HG03439 (cell line): ENCODE data around the gene SMIM35.

Experiments
- ATAC-seq: cut with Tn5 transposase; IDR thresholded peaks from one replicate; pipeline ENCODE4 v1.9.1; 2021; ENCODE audit warnings: mild to moderate bottlenecking, moderate library complexity; ENCODE audit not compliant: unreplicated experiment

The SMIM35 gene

DNA sequence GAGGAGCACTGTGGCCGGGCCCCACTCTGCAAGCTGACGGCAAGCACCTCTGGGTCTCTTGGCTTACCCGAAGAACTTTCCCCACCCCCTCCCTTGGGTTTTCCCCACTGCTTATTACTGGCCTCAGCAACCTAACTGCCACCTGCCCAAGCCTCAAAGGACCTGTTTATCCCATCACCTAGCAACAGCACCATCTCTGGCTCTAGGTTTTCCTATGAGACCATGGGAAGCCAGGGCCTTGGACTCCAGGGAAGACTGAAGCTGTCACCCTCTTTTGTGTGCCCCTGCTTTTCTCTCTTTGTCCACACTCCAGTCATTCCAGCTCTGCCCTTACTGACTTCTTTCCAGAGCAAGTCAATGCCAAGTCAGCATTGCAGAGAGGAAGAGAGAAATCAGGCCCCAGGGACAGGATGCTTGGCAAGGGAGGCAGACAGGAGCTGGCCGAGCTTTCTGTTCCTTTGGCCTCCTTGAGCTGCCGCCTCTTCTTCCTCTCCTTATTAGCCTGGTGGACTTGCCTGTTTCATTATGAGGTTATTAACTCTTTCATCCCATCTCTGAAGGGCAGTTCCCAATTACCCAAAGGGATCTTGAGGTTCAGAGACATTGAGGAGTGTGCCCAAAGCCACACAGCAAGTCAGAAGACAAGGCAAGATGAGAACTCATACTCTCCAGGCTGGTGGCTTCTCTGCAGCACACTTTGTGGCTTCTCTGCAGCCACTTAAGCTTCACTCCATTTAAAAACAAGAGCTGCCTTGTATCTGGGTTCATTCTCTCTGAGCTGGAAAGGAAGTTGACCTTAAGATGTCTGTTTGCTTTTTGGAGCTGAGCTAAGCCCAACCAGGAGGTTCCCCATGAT, at the start of gene SMIM35:
Gene SMIM35 (minus strand): TSS at position 51 of the 856 bp plus-strand sequence. CDS start 206 bp downstream, outside the sequence.
- ATAC-seq = no peak

DNA sequence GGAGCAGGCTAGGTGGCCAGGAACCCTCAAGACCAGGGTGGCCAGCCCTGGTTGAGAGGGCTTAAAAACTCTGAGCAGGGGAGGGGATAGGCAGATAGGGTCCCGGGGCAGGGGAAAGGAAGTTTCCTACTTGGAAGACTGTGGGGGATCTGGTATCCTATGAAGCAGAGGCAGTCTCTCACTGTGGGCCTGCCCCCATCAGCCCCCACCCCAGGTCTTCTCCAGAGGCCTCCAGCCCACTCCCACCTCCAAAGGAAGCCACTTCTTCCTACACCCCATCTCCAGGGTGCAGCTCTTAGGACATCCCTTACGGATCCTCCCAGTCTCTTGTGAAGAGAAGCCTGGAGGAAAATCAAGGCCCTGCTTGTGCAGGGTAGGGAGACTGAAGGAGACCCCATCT, 49.6 kb upstream of the SMIM35 start:
- ATAC-seq = no peak

DNA sequence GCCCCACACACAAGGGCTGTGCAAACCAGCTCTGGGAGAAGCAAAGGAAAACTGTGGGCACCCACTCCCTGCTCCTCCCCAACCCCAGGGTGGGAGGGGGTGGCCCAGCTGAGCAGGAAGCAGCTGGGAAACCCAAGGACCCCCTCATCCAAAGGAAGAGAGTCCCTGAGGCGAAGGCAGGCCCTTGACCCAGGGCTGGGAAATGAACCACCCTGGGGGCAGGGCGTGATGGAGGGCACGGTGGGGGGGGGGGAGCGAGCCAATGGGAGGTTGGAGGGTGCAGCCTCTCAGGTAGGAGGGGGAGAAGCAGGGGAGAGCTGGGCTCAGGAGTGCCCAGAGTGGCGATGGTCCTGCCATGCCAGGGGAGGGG, 49.0 kb upstream of the SMIM35 start:
- no peak for ATAC-seq

DNA sequence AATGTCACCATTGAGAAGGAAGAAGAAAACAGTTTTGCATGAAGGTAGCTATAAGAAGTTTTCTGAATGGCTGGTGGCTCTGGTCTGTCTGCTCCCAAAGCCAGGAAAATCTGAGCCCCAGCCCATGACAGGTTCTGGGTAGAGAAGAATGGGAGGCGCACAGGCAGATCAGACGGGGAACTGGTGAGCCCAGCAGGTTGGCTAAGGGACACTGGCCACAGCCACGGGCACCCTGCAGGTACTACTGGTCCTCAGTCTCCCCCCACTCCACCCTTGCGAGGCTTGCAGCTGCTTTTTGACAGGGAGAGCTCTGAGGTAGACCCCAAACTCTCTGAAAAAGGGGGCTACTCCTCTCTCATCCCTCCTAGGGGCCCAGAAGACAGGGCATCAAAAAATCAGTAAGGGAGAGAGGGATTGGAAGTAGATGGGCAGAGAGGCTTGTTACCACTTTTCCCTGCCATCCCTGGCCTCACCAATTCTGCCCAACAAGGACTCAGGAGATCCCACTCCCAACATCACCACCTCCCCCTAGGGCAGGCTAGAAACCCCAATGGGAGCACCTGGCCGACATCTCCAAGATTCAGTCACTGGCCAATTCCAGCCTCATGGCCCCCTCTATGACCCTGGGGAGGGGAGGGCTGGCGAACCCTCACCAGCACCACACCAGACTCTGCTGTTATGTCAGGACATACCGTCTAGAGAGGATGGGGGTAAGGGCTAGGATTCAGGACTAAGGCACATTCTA, 48.5 kb upstream of the SMIM35 start:
- ATAC-seq = no peak

DNA sequence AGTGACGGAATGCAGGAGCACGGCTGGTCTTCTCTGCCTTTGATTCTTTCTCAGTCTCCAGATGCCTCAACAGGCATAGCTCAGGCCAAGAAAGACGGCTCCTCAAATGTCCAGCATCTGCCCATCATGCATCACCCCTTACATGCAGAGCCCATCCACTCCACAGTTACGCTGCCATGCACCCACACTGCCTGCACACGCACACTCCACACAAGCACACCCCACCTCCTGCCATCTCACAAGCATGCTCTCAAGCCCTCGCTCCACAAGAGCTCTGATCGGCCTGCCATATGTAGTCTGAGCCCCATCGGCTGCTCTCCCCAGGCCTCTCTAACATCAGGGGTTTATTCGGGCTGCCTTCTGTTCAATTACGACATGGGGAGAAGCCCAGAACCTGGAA, 47.1 kb upstream of the SMIM35 start:
- no peak for ATAC-seq

DNA sequence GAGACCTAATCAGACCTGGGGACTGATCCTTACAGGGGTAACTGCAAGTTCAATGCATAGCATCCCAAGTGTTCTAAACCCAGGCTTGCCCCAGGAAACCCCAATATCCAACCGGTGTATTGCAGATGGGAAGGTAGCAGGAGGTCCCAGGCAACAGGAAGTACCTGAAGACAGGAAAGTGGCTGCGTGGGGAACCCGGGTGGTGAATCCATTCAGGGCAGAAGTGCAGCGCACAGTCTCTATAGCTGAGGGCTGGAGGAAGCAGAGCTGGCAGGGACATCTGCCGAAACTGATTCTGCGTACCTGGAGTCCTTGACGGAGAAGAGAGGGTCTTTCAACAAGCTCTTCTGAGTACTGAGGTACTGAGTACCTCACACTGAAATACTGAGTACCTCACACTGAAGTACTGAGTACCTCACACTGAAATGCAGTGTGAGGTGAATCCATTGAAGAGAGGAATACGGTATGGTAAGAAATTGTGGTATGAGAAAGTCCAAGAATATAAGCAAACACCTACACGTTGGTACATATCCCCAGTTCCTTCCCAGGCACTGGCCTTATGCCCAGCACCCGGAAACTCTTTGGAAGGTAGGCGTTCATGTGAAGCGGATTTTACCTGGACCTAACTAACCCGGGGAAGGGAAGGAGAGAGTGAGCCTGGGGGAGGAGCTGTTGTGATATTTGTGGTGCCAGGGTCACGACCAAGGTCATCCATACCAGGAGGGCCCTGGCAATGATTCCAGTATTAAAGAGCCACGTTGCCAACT, 45.8 kb upstream of the SMIM35 start:
- ATAC-seq = no peak

DNA sequence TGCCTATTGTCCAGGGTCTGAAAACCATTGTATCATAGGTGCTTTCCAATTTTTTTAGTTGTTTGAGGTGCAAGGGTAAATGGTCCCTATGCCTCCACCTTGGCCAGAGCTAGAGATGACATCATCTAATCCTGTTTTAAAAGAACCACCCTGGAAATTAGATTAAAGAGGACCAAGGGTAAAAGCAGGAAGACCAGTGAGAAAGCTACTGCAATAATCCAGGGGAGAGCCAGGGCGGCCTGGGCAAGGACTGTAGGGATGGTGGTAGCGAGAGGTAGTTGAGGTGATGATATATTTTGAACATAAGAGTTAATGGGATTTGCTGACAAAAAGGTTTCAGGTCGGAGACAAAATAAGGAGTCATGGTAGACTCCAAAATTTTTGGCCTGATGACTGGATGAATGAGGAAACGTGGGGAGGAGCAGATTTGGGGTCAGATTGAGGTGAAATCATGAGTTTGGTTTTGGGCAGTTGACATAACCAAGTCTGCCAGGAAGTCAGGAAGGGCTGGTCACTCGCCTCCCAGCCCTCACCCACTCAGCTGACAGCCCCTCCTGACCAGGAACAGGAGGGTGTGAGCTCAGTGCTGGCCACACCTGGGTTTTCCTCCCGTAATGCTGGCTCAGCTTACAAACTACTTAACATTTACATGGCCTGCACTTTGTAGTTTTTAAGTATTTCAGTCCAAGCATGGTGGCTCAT, 42.9 kb upstream of the SMIM35 start:
- no peak for ATAC-seq

DNA sequence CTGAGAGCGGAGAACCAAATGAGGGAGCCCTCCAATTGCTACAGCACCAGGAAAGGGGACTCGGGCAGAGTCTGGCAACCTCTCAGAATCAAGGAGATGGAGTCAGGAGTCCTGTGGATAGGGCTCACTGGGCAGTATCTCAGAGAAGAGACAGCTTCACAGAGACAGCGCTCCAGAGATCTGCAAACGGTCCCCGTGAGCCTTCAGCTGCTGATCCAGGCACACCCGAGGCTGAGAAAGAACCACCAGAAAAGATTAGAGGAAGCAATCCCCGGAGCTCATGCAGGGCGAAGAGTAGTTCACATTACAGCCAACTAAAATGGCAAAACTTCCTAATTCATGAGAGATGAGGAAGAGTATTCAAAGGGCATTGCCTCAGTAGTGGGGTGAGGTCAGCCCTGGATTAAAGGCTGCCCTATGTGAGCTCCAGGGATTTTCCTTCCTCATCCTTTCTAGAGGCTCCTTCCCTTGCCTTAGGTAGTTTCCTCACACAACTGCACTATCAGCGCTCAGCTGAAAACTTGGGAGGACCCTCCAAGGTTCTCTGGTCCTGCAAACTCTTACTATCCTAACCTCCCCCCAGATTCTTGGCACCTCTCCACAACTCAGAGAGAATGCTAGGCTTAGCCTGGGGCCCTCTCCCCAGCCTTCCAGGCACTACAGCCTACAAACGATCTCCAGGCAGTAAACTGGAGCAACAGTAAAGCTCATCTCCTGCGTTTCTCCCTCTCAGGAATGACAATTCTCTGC, 42.1 kb upstream of the SMIM35 start:
- no peak for ATAC-seq

DNA sequence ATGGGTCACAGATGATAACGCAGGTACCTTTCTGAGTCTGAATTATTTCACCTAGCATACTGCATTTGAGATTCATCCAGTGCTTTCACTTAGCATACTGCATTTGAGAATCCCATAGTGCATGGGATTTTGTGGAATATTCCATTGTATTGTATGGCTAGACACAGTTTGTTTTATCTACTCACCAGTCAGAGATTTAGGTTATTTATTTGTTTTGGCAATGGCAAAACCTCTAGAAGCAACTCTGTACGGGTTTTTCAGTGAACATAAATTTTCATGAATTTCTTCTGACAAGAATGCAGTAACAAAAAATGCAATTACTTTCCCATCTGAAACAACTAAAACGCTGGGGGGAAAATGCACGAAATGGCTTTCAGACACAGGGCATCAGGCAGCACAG, 41.5 kb upstream of the SMIM35 start:
- ATAC-seq = no peak

DNA sequence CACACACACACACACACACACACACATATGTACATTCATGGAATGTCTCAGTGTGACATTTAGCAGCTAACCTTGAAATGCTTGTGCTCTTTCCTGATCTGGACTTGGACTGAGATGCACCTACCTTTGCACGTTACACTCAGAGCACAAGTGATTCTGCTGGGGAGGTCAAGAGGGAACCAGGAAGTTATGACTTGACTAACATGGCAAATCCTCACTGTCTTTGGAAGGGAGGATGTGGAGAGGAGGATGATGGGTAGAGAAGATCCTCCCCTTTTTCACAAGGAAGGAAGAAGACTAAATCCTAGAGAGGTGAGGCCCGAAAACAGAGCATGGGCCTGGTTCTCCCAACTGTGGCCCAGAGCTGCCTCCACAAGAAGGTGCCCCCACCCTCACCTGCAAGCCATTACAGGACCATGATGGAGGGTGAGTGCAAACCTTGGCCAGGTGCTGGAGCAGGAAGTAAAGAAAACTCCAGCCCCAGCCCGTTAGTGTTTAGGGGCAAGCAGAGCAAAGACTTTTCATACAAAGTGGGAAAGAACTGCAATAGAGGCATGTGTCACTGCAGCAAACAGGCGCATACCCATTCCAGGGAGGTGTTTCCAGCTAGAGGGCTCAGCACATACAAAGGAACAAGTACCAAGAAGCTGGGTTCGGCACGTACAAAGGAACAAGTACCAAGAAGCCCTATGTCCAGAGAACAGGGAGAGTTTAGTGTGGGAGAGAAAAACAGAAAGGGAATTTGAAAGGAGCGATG, 39.5 kb upstream of the SMIM35 start:
- no peak for ATAC-seq

DNA sequence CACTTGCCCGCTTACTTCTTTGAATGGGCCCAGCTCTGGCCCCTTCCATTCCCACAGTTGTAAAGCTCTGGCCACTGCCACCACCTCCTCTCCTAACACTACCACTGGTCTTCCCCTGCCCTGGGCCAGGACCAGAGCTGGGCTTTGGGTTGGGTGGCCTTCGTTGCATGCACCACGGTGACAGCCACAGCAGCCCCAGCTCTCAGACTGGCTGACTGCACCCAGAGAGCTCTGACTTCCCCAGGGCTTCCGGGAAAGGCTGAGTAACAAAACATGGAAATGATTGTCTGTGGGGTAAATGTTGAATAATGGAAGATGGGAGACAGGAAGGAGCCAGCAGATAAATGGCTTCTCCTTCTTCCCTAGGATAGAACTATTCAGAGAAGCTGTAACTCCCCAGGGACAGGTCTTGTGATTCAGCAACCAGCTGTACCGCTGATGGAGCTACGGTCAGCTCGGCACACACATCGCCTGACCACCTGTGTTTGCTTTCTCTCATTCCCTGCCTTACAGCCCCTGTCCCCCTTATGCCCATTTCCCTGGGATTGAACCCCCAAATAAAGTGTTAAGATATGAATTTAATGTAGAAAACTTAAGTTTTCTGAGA, 38.3 kb upstream of the SMIM35 start:
- ATAC-seq = no peak

DNA sequence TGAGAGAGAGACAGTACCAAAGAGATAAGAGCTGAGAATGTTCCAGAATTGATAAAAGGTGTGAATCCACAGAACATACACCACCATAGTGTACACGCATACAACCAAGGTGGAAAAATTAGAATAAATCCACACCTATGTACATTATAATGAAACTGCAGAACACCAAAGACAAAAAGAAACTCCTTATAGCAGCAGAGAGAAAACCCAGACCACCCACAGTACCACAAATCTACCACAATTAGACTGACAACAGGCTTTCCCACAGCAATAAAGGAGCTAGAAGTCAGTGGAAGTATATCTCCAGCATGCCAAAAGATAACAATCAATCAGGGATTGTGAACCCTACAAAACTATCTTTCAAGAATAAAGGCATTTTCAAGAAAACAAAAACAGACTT, 34.0 kb upstream of the SMIM35 start:
- no peak for ATAC-seq

DNA sequence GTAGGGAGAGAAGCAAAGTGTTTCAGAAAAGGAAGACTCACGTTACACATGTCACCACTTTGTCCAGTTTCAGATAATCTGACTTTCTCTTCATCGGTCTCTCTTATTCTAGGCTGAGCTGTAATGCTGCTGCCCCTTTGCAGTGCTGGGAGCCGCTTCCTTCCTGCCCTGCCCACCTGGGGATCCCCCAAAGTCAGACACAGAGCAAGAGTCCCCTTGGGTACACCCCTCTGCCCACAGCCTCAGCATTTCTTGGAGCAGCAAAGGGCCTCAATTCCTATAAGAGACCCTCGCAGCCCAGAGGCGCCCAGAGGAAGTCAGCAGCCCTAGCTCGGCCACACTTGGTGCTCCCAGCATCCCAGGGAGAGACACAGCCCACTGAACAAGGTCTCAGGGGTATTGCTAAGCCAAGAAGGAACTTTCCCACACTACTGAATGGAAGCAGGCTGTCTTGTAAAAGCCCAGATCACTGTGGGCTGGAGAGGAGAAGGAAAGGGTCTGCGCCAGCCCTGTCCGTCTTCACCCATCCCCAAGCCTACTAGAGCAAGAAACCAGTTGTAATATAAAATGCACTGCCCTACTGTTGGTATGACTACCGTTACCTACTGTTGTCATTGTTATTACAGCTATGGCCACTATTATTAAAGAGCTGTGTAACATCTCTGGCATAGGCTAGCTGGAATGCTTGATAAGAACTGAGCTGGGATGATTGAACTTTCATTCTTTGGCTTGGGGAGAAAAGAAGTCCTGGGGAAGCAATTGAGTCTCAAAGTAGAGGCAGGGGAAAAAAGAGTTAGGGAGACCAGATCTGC, 31.2 kb upstream of the SMIM35 start:
- ATAC-seq = no peak

DNA sequence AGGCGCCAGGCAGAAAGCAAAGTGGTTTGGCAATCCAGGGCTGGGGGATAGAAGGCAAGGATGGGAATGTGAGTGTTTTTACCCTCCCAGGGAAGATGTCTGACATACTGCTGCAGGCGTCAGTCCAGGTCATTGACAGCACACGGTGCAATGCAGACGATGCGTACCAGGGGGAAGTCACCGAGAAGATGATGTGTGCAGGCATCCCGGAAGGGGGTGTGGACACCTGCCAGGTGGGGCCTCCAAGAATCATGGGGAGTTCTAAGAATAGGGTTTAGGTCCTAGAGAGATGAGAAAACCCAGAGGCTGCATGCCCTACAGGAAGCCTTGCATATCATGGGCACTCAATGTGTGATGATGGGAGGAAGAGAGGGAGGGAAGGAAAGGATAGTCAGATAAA, 28.3 kb upstream of the SMIM35 start:
- ATAC-seq = no peak

DNA sequence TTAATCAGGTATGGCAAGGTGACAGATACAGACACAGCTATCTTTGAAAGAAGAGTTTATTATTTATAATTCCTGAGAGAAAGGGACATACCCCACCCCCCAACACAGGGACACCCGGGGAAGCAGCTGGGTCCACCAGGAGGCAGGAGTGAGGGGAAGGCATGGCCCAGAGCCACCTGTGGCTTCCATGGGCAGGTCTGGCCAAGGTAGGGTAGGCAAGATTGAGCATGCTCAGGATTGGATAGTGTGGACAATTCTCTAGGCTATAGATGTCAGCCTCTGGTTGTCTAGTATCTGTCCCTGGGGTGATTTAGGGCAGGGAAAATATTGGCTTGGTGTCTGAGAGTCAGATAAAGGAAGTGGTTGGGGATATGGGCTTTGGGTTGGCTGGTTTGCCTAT, 27.5 kb upstream of the SMIM35 start:
- ATAC-seq = no peak

DNA sequence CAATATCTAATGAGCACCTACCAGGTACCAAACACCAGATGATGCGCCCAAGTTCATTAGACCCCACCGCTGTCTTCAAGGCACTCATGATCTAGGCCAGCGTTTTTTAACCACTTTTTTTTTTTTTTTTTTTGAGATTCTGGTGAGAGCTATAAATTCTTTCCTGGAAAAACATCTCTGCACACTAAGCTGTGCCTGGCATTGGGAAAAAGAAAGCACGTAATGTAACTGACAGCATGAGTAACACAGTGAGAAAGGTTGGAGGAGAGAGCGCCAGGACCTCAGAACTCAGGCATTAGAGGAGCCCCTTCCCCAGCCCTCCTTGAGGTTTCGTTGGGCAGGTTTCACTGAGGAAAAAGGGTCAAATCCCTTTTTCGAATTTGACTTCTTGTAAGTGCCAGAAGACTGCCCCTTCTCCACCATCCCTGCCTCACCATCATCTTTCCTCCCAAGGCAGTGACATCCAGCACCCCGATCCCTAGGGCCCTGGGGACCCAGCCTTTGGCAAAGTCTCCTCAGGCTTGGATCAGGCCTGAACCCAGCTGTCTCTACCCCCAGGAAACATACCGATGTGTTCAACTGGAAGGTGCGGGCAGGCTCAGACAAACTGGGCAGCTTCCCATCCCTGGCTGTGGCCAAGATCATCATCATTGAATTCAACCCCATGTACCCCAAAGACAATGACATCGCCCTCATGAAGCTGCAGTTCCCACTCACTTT, 26.1 kb upstream of the SMIM35 start:
- no peak for ATAC-seq

DNA sequence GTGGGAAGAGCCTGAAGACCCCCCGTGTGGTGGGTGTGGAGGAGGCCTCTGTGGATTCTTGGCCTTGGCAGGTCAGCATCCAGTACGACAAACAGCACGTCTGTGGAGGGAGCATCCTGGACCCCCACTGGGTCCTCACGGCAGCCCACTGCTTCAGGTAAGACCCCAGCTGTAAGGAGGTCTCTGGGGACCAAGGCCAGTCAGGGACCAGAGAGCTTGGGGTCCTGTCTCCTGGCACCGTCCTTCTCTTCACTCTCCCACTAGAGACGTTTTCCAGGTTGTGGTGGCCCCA, 24.9 kb upstream of the SMIM35 start:
- no peak for ATAC-seq
